ENCODE measurements around the gene PRR5.
"Not testable (repeated sequence)": the region's sequence is repeated elsewhere in the genome, so short reads cannot be mapped to it uniquely, and the experiment has no call there.

PRR5 gene

DNA sequence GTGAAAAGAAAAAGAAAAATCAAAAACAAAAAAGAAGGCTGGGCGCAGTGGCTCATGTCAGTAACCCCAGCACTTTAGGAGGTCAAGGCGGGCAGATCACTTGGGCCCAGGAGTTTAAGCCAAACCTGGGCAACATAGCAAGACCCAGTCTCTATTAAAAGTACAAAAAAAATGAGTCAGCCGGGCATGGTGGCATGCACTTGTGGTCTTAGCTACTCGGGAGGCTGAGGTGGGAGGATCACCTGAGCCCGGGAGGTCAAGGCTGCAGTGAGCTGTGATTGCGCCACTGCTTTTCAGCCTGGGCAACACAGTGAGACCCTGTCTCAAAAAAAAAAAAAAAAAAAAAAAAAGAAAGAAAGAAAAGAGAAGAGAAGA is 26.0 kb upstream of the PRR5 start:
- H3K9ac ChIP-seq (ENCODE audit: low read depth, low read length); H3K9me3 ChIP-seq (ENCODE audit: control insufficient read depth, insufficient read depth, low read length); H3K4me1 ChIP-seq (ENCODE audit: control insufficient read depth, insufficient read depth, low read length); H3K27ac ChIP-seq (ENCODE audit: low read depth, low read length); H3K27me3 ChIP-seq (ENCODE audit: control insufficient read depth, insufficient read depth, low read length); H3K36me3 ChIP-seq (ENCODE audit: control insufficient read depth, insufficient read depth, low read length); H3K4me3 ChIP-seq (ENCODE audit: low read depth, low read length): not testable (repeated sequence)

DNA sequence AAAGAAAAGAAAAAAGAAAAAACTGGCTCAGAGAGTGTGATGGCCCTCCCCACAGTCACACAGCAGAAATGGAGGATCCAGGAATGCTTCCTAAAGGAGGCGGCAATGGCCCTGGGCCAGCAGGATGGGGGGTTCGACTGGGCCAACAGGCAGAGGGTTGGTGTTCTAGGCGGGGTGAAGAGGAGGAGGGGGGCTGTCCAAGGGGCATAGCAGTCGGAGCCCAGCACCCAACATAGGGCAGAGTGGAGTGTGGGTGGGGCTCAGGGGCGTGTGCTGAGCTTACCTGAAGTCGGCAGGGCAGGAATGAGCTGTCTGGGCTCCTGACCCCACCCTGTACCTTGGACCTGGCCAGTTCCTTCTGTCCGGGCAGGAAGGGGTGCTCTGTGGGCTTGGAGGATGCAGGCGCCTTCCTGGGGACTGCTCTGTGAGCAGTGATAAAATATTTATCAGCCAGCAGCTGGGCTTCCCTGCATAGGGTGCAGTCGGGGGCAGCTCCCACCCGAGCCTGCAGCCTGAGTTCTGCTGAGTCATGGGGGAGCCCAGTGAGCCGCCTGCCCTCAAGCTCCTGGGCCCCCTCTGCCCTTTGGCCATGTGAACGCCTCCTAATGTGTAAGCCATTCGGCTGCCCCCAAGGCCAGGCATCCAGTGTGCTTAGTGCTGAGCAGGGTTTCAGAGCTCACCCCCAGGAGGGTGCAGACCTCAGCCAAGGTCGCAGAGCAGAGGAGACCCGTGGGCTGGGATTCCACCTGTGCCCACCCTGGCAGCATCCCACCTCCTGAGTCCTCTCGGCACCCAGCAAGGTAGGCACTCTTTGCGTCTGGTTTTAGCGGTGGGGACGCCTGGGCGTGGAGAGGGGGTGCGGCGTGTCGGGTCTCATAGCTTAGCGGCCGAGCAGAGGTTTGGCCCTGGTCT is 25.3 kb upstream of the PRR5 start:
- Histone ChIP-seq H3K36me3 (ENCODE audit: control insufficient read depth, insufficient read depth, low read length) (no peaks in the 10 kb centered on the region), H3K27ac (ENCODE audit: low read depth, low read length) (peak overlapping the region; percentile 12), H3K4me1 (ENCODE audit: control insufficient read depth, insufficient read depth, low read length) (peaks cover 6% of the 10 kb centered on the region), H3K4me3 (ENCODE audit: low read depth, low read length) (no peak overlapping the region), H3K9ac (ENCODE audit: low read depth, low read length) (no peak overlapping the region), H3K27me3 (ENCODE audit: control insufficient read depth, insufficient read depth, low read length) (no peaks in the 10 kb centered on the region), H3K9me3 (ENCODE audit: control insufficient read depth, insufficient read depth, low read length) (no peaks in the 10 kb centered on the region)

DNA sequence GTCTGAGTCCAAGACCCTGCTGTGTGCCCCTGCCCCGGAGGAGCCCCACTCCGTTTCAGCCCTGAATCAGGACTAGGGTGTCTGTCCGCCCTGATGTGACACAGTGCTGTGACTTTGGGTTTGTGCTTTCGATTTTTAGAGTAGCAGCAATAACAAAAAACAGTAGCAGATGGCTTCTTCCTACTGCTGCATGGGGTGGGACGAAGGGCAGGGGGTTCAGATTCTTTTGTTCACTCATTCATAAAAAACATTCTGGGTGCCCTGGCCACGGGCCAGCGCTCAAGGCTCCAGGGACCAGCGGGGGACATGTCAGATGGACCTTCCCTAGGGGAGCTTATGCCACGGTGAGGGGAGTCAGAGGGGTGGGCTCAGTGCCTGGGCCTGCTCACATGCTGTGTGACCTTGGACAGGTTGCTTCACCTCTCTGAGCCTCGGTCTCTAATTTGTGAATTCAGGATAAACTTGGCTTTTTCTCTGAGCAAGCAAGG is 24.6 kb upstream of the PRR5 start:
- H3K9me3 ChIP-seq (ENCODE audit: control insufficient read depth, insufficient read depth, low read length): no peaks in the 10 kb centered on the region
- no peaks in the 10 kb centered on the region for H3K36me3 ChIP-seq (ENCODE audit: control insufficient read depth, insufficient read depth, low read length)
- peak overlapping the region; percentile 12 for H3K27ac ChIP-seq (ENCODE audit: low read depth, low read length)
- H3K4me3 ChIP-seq (ENCODE audit: low read depth, low read length): no peak overlapping the region
- no peaks in the 10 kb centered on the region for H3K27me3 ChIP-seq (ENCODE audit: control insufficient read depth, insufficient read depth, low read length)
- H3K9ac ChIP-seq (ENCODE audit: low read depth, low read length): no peak overlapping the region
- H3K4me1 ChIP-seq (ENCODE audit: control insufficient read depth, insufficient read depth, low read length): peaks cover 6% of the 10 kb centered on the region

GRCh38 chr22:44677871-44678555 is 24.0 kb upstream of the PRR5 start:
- Histone ChIP-seq H3K36me3 (ENCODE audit: control insufficient read depth, insufficient read depth, low read length) (no peaks in the 10 kb centered on the region), H3K27me3 (ENCODE audit: control insufficient read depth, insufficient read depth, low read length) (no peaks in the 10 kb centered on the region), H3K9me3 (ENCODE audit: control insufficient read depth, insufficient read depth, low read length) (no peaks in the 10 kb centered on the region), H3K9ac (ENCODE audit: low read depth, low read length) (no peak overlapping the region), H3K27ac (ENCODE audit: low read depth, low read length) (no peak overlapping the region), H3K4me1 (ENCODE audit: control insufficient read depth, insufficient read depth, low read length) (peaks cover 6% of the 10 kb centered on the region), H3K4me3 (ENCODE audit: low read depth, low read length) (no peak overlapping the region)

DNA sequence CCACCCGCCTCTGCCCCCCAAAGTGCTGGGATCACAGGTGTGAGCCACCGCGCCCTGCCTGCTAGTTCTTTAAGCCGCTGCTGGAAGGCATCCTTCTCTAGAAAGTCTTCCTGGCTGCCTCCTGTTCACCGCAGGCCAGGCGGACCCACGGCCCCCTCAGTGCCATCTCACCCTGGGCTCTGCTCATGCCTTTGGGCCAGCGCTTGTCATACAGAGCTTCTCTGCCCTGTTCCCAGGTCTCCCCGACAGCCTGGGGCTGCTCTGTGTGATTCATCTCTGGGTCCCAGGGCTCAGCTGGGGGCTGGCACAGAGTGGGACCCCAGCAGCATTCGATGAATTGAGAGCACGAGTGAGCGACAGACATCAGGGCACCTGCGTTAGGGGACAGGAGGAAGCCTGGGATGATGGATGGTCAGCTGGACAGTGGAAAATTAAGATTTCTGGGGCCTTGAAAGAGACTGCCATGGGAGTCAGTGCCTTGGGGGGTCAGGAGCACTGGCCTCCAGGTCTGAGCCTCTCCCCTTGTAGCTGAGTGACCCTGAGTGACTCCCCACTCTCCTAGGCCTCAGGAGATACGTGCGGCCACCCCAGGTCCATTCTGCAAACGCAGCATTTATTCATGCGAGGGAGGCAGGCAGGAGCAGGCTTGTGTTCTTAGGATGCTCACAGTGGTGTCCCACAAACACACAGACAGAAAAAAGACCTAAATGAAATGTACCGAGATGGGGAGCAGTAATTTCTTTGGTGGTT is 23.3 kb upstream of the PRR5 start:
- Histone ChIP-seq H3K4me1 (ENCODE audit: control insufficient read depth, insufficient read depth, low read length) (peaks cover 6% of the 10 kb centered on the region), H3K27me3 (ENCODE audit: control insufficient read depth, insufficient read depth, low read length) (no peaks in the 10 kb centered on the region), H3K4me3 (ENCODE audit: low read depth, low read length) (no peak overlapping the region), H3K9me3 (ENCODE audit: control insufficient read depth, insufficient read depth, low read length) (no peaks in the 10 kb centered on the region), H3K27ac (ENCODE audit: low read depth, low read length) (no peak overlapping the region), H3K9ac (ENCODE audit: low read depth, low read length) (no peak overlapping the region), H3K36me3 (ENCODE audit: control insufficient read depth, insufficient read depth, low read length) (no peaks in the 10 kb centered on the region)

GRCh38 chr22:44679306-44679647 is 22.7 kb upstream of the PRR5 start:
- not testable (repeated sequence) for H3K9ac ChIP-seq (ENCODE audit: low read depth, low read length); H3K36me3 ChIP-seq (ENCODE audit: control insufficient read depth, insufficient read depth, low read length); H3K9me3 ChIP-seq (ENCODE audit: control insufficient read depth, insufficient read depth, low read length); H3K27me3 ChIP-seq (ENCODE audit: control insufficient read depth, insufficient read depth, low read length); H3K27ac ChIP-seq (ENCODE audit: low read depth, low read length); H3K4me3 ChIP-seq (ENCODE audit: low read depth, low read length); H3K4me1 ChIP-seq (ENCODE audit: control insufficient read depth, insufficient read depth, low read length)

DNA sequence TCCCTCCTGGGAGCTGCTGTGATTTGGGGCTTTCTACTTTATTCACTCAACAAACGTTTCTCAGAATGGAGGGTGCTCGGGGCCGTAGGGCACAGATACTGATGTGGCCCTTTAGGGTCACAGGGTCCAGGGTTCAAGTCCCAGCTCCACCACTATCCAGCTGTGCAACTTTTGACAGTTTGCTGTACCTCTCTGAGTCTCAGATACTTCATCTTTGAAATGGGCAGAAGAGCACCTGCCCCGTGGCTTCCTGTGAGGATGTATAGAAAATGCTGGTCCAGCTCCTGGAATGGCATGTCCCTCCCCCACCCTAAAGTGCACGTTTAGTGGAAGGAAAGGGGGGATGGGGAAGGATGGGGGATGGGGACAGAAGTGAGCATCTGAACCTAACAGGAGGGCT is 21.9 kb upstream of the PRR5 start:
- Histone ChIP-seq H3K27ac (ENCODE audit: low read depth, low read length) (no peak overlapping the region), H3K36me3 (ENCODE audit: control insufficient read depth, insufficient read depth, low read length) (no peaks in the 10 kb centered on the region)

DNA sequence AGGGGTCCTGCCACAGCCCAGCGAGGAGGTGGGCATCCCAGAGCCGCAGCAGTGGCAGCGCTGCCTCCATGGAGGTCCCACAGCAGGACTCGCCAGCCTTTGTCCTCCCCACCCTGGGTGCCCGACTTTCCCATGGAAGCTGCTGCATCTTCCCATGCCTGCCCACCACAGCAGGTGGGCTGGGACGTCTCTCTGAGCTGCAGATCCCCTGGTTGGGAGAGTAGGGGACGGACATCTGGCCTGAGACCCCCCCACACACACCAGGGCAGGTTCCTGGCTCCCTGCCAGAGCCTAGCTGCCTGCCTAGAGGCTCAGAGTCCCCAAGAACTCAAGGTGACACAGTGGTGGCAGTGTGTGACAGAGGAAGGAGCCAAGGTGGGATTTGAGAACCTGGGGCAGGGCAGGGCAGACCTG is 21.5 kb upstream of the PRR5 start:
- H3K9me3 ChIP-seq (ENCODE audit: control insufficient read depth, insufficient read depth, low read length): no peaks in the 10 kb centered on the region
- H3K9ac ChIP-seq (ENCODE audit: low read depth, low read length): no peak overlapping the region
- no peaks in the 10 kb centered on the region for H3K36me3 ChIP-seq (ENCODE audit: control insufficient read depth, insufficient read depth, low read length)
- no peak overlapping the region for H3K4me3 ChIP-seq (ENCODE audit: low read depth, low read length)
- peaks cover 11% of the 10 kb centered on the region for H3K4me1 ChIP-seq (ENCODE audit: control insufficient read depth, insufficient read depth, low read length)
- H3K27me3 ChIP-seq (ENCODE audit: control insufficient read depth, insufficient read depth, low read length): no peaks in the 10 kb centered on the region
- H3K27ac ChIP-seq (ENCODE audit: low read depth, low read length): no peak overlapping the region

More for the DNA sequence above, 21.9 kb upstream of the PRR5 start:
- Histone ChIP-seq H3K9ac (ENCODE audit: low read depth, low read length) (no peak overlapping the region), H3K4me3 (ENCODE audit: low read depth, low read length) (no peak overlapping the region), H3K9me3 (ENCODE audit: control insufficient read depth, insufficient read depth, low read length) (no peaks in the 10 kb centered on the region), H3K4me1 (ENCODE audit: control insufficient read depth, insufficient read depth, low read length) (peaks cover 9% of the 10 kb centered on the region), H3K27me3 (ENCODE audit: control insufficient read depth, insufficient read depth, low read length) (no peaks in the 10 kb centered on the region)

DNA sequence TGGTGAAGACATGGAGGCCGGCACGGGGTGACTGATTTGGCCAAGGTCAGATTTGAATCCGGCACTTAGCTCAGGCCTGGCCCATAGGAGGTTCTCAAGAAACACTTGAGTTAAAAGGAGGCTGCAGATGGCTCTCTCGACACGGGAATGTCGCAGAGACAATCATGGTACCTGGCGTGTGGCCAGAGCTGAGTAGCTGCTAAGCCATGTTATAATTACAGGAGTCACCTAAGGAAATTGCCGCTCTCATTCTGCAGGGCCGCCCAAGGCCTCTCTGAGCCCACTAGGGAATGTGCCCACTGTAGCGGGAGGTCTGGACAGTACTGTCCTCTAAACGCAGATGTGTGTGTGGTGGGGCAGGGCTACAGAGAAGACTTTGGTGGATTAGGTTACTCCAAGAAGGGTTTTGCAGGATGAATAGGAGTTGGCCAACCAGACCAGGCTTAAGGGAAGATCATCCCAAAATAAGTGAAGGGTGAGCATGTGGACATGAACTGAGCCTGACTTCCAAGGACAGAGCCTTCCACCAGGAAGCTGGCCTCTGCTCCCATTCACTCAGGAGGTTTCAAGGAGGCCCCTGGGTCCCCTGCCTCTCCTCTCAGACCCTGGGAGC is 19.3 kb upstream of the PRR5 start:
- Histone ChIP-seq H3K27ac (ENCODE audit: low read depth, low read length) (no peak overlapping the region), H3K27me3 (ENCODE audit: control insufficient read depth, insufficient read depth, low read length) (no peaks in the 10 kb centered on the region), H3K4me3 (ENCODE audit: low read depth, low read length) (no peak overlapping the region), H3K9ac (ENCODE audit: low read depth, low read length) (no peak overlapping the region), H3K4me1 (ENCODE audit: control insufficient read depth, insufficient read depth, low read length) (peaks cover 5% of the 10 kb centered on the region), H3K9me3 (ENCODE audit: control insufficient read depth, insufficient read depth, low read length) (no peaks in the 10 kb centered on the region), H3K36me3 (ENCODE audit: control insufficient read depth, insufficient read depth, low read length) (no peaks in the 10 kb centered on the region)

- Histone ChIP-seq H3K9ac (ENCODE audit: low read depth, low read length) (no peak overlapping the region), H3K27me3 (ENCODE audit: control insufficient read depth, insufficient read depth, low read length) (no peaks in the 10 kb centered on the region), H3K4me1 (ENCODE audit: control insufficient read depth, insufficient read depth, low read length) (peaks cover 5% of the 10 kb centered on the region), H3K36me3 (ENCODE audit: control insufficient read depth, insufficient read depth, low read length) (no peaks in the 10 kb centered on the region), H3K9me3 (ENCODE audit: control insufficient read depth, insufficient read depth, low read length) (no peaks in the 10 kb centered on the region), H3K4me3 (ENCODE audit: low read depth, low read length) (no peak overlapping the region), H3K27ac (ENCODE audit: low read depth, low read length) (no peak overlapping the region)
Measured at GRCh38 chr22:44683237-44683636, 18.8 kb upstream of the PRR5 start.

Data from HUES48 (cell line).